ENCODE results near the gene DNER. TPM values are rescaled to one million over a fixed set of nuclear protein-coding genes. Genes with fewer than 3 reads are reported as not detected.

DNER gene
- total and polyA plus RNA-seq, 2 of the 4 experiments (the other 2 are of a cell fraction) = under 0.01 to 0.14 TPM

- Histone ChIP-seq H3K56ac (ENCODE audit: extremely low read depth, insufficient read depth, low read length) (no peak overlapping the region), H2BK120ac (ENCODE audit: low read depth, low read length) (no peak overlapping the region), H3K9me1 (ENCODE audit: insufficient read depth, low read length) (no peaks in the 10 kb centered on the region), H3K79me1 (ENCODE audit: low read depth in 1 of 2, low read length in 2 of 2) (no peaks in the 10 kb centered on the region), H2AFZ (replicated peaks; ENCODE audit: low read length, poor library complexity) (no peak overlapping the region), H3K4me3 (ENCODE audit: insufficient read depth, low read depth, low read length) (no peak overlapping the region), H3K18ac (ENCODE audit: low read depth, low read length) (no peak overlapping the region), H3K27ac (ENCODE audit: insufficient read depth, low read length) (no peak overlapping the region), H2BK5ac (ENCODE audit: low read depth, low read length, poor library complexity, severe bottlenecking) (no peak overlapping the region), H3K4me2 (ENCODE audit: low read depth, low read length) (no peak overlapping the region), H3K23ac (ENCODE audit: low read depth, low read length) (no peak overlapping the region), H4K8ac (ENCODE audit: low read depth in 2 of 2, low read length in 2 of 2) (no peak overlapping the region), H2AK9ac (replicated peaks; ENCODE audit: low read depth, low read length, poor library complexity) (no peak overlapping the region), H3K14ac (replicated peaks; ENCODE audit: low read depth, low read length) (no peak overlapping the region), H3K4ac (ENCODE audit: low read depth, low read length) (no peak overlapping the region), H3K9ac (ENCODE audit: low read depth, low read length) (no peak overlapping the region), H4K91ac (ENCODE audit: insufficient read depth, low read depth, low read length) (no peak overlapping the region), H4K5ac (ENCODE audit: low read depth, low read length) (no peak overlapping the region), H3K36me3 (ENCODE audit: control insufficient read depth, insufficient read depth, low read length) (no peaks in the 10 kb centered on the region), H4K20me1 (ENCODE audit: insufficient read depth, low read length) (no peaks in the 10 kb centered on the region), H3K4me1 (ENCODE audit: control insufficient read depth, insufficient read depth, low read length) (no peaks in the 10 kb centered on the region), H2BK20ac (ENCODE audit: low read depth, low read length) (no peak overlapping the region), H2BK15ac (ENCODE audit: low read depth, low read length) (no peak overlapping the region), H2AK5ac (ENCODE audit: low read depth, low read length) (no peak overlapping the region), H3K27me3 (ENCODE audit: control insufficient read depth, insufficient read depth, low read length) (no peaks in the 10 kb centered on the region), H3K9me3 (ENCODE audit: control insufficient read depth, insufficient read depth, low read length) (peaks cover 3% of the 10 kb centered on the region)
- TF ChIP-seq NFE2L2 (IDR thresholded peaks at IDR 0.05; ENCODE audit: low read depth, low read length) (no peak), BHLHE40 (IDR thresholded peaks at IDR 0.05; ENCODE audit: low read depth, low read length) (no peak), CHD1 (IDR thresholded peaks at IDR 0.05; ENCODE audit: low read depth, low read length) (no peak), MAFK (IDR thresholded peaks at IDR 0.05; ENCODE audit: low read depth, low read length) (no peak)
- in situ Hi-C loops (cut with MboI; ENCODE audit: low sequenced_read_pairs) = no loop called here
- ChIA-PET CTCF (no interaction called here), POLR2A (ENCODE audit: unreplicated experiment) (no interaction called here)
- DNase-seq (no peak), ATAC-seq (ENCODE audit: low read depth) (no peak)
- intact Hi-C loops (cut with micrococcal nuclease) = no loop called here
- dilution Hi-C loops (cut with HindIII; ENCODE audit: low sequenced_read_pairs, unreplicated experiment) = no loop called here
- 52% methylated on average over 4 of the region's 11 CpGs; no CpG with 5 or more reads in 1 of the 2 experiments for WGBS, 2 experiments (ENCODE audit: extremely low coverage in 2 of 2, insufficient read length in 1 of 2)
- BruUV-seq (replicated peaks) = no TSS peak
Observed at GRCh38 chr2:229519655-229520430, 194.5 kb downstream of the DNER start.

All from IMR-90 (cell line).